ENCODE results near the gene ANKRD36. TPM values are rescaled to one million over a fixed set of nuclear protein-coding genes. Genes with fewer than 3 reads are reported as not detected.
A peak's percentile ranks its signal among the peaks of the same experiment; 100 is the strongest.
"Not testable (repeated sequence)": the region's sequence is repeated elsewhere in the genome, so short reads cannot be mapped to it uniquely, and the experiment has no call there.

The ANKRD36 gene
- total RNA-seq, result 25.9 and 28.8 TPM in 2 replicates

DNA sequence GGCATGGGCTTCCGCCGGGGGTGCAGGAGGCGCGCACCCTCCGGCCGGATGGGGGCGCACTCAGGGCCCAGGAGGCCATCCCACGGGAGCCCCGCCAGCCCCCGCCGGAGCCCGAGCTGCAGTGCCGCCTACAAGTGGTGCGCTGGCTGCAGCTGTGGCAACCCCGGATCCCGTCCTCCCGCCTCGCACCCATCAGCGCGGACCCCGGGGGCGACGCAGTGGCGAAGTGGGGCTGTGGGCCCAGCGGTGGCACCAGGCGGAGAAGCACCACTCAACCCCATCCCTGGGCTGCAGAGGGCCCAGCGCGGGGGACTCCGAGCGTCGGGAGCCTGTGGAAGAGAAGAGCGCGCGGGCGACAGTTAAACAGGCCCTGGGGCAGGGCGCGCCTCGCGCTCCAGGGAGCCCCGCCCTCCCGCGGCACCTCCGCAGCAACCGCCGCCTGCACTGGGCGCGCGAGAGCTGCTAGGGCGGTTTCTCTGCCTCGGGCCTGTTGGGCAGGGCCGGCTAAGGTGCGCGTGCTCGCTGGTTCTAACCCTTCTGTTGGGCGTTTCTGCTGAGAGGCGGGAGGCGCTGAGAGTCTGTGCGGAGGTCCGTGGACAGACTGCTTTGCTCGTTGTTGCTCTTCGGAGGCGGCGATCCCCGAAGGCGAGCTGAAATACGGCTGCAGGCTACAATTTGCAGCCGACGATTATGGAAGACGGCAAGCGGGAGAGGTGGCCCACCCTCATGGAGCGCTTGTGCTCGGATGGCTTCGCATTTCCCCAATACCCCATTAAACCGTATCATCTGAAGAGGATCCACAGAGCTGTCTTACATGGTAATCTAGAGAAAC, at the start of gene ANKRD36:
Gene ANKRD36 (plus strand): TSS at position 104 of the 832 bp plus-strand sequence. CDS start 587 bp downstream, at position 691.
- peak; percentile 18 to 73 for DNase-seq (ENCODE audit: low read depth in 2 of 2)

DNA sequence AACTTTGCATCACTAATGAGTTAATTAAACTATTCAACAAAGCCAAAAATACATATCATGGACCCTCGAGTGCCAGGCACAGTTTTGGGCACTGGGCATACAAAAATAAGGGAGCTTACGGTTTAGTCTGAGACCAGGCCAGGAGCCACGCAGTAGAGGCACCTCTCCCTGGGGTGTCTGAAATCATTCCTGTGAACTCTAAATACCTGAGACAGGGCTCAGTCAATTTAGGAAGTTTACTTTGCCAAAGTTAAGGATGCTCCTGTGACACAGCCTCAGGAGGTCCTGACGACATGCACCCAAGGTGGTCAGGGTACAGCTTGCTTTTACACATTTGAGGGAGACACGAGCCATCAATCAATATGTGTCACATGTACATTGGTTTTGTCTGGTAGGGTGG, 46.9 kb upstream of the ANKRD36 start:
- DNase-seq (ENCODE audit: low read depth in 2 of 2), result not testable (repeated sequence)

DNA sequence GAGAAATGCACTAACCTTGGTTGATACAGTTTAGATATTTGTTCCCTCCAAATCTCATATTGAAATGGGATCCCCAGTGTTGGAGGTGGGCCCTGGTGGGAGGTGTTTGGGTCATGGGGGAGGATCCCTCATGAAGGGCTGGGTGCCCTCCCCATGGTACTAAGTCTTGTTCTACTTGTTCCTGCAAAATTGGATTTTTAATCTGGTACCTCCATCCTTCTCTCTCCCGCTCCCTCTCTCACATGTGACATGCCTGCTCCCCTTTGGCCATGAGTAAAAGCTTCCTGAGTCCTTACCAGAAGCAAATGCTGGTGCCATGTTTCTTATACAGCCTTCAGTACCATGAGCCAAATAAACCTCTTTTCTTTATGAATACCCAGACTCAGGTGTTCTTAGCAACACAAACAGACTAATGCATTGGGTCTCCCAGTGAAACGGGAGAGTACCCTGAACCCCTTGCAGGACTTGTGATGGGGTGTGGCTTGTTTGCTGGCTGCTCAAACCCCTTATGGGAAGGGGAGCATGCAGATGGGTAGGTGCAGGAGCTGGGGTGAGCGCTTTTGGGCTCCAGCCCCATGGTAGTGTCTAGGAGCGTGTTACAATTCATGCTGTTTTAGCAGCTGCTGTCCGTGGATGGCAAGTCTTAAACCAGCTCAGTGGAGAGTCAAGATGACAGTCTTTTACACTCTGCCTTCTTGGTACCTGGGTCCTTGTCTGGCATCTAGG, 45.5 kb upstream of the ANKRD36 start:
- peak in 1 of 2 donors; percentile 2 for DNase-seq (ENCODE audit: low read depth in 2 of 2)

DNA sequence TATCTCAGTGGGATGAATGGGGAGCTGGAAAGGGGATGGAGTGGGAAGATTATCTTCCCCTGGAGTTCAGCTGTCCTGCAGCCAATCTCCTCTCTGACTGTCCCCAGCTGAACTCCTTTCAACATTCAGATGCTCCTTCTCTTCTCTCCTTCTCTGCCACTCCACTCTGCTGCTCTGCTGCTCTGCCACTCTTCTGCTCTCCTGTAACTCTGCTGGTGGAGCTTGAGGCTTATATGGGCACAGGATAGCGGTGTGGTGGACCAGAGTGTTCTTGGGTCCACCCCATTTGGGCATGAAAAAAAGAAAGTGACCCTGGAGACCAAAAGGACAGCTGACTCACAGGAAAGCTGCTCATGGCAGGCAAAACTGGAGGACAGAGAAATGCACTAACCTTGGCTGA, 44.9 kb upstream of the ANKRD36 start:
- DNase-seq (ENCODE audit: low read depth in 2 of 2), result peak in 1 of 2 donors; percentile 0

DNA sequence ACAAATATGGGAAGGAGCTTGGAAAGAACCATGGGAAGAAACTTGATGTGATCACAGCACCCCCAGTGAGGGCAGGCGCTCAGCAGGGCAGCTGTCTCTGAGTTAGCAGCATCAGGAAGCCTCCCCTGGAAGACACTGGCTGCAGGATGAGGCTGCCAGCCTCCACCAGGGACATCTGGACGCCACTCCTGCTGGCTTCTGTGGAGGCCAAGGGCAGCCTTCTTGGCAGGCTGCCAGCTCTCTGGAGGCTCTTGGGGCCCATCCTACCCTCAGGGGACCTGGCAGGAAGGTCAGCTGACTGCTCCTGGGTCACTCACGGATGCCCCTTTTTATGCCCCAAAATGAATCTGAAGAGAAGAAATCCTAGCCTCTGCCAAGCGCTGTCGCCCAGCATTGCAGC, 44.2 kb upstream of the ANKRD36 start:
- DNase-seq (ENCODE audit: low read depth in 2 of 2), result not testable (repeated sequence)

DNA sequence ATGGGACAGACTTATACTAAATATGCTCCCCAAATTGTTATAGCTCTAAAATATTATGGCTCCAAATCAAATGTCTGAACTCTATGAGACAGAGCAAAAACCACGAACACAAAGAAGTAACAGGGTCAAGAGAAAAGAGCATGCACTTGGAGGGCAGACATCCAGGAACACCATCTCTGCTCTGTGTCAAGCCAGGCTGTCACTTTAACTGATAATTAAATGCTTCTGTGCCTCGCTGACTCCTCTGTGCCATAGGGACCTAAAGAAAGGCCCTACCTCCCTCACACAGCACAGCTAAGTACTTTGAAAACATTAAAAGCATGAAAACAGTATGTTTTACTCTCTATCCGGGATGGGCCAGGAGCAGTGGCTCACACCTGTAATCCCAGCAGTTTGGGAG, 42.0 kb upstream of the ANKRD36 start:
- DNase-seq (ENCODE audit: low read depth in 2 of 2), result not testable (repeated sequence)

DNA sequence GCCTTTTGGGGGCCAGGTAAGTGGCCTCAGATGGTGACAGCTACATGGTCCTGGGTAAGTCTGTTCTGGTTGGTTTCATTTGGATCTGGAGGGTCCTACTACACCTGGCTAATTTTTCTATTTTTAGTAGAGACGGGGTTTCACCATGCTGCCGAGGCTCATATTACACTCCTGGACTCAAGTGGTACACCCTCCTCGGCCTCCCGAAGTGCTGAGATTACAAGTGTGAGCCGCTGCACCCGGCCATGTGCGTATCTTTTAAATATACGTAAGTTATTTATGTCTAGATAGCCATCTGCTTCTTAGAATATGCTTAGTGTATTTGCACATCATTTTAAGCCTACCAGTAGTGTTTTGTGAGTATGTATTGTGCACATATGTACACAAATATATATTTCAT, 35.7 kb upstream of the ANKRD36 start:
- not testable (repeated sequence) for DNase-seq (ENCODE audit: low read depth in 2 of 2)

DNA sequence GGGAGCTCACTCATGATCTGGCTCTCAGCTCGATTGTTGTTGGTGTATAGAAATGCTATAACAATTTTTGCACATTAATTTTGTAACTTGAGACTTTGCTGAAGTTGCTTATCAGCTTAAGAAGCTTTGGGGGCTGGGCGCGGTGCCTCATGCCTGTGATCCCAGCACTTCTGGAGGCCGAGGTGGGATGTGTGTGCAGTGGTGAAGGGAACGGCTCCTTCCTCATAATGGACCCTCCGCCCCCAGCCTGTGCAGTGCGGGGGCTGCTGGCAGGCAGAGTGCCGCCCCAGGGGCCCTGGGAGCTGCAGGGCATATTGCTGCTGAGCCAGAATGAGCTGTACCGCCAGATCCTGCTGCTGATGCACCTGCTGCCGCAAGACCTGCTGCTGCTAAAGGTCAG, 32.1 kb upstream of the ANKRD36 start:
- not testable (repeated sequence) for DNase-seq (ENCODE audit: low read depth in 2 of 2)

DNA sequence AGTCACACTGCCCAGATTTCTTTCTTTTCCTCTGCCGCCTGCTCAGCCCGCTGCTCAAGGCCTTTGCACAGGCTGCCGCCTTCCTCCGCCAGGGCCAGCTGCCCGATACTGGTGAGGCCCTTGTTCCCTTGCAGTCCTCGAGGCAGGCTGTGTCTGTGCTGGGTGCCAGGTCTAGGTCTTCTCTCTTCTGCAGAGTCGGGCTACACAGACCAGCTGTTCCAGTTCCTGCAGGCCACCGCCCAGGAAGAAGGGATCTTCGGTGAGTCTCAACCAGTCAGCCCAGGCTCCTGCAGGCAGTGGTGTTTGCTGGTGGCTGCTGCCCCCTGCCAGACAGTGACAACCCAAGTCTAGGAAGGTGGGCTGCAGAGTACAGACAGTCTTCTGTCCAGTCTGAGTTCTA, 30.7 kb upstream of the ANKRD36 start:
- not testable (repeated sequence) for DNase-seq (ENCODE audit: low read depth in 2 of 2)

DNA sequence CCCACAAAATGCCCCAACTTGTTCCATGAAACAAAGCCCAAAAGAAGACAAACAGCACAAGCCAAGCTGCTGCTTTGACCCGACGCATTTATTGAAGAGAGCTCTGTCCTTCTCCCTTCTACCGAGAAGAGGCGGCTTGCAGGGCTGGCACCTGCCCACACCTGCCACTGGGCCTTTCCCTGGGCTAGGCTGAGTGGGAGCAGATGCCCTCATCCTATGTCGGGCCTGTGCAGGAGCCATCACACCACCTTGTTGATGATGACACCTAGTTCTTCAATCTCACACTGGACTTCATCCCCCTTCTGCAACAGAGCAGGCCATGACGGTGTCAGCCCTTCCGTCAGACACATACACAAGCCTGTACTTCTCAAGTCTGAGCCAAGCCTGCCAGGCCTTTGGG, 29.4 kb upstream of the ANKRD36 start:
- DNase-seq (ENCODE audit: low read depth in 2 of 2), result not testable (repeated sequence)

DNA sequence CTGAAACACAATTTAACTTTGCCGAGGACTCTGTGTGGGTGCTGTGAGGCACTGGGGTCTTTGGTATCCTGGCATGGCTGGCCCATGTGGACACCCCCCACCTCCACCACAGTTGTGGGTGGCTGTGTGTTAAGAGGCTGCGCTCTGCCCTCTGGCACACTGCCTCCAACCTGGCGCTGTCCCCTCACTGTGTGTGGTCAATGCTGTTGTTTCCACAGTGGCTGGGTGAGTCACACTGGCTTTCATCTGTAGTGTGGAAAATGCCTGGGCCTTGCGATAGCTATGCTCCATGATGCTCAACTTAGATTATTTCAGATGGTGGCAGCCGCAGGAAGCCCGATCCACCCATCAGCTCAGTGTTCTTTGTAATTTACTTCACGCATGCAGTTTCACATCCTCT, 27.9 kb upstream of the ANKRD36 start:
- DNase-seq (ENCODE audit: low read depth in 2 of 2), result not testable (repeated sequence)

DNA sequence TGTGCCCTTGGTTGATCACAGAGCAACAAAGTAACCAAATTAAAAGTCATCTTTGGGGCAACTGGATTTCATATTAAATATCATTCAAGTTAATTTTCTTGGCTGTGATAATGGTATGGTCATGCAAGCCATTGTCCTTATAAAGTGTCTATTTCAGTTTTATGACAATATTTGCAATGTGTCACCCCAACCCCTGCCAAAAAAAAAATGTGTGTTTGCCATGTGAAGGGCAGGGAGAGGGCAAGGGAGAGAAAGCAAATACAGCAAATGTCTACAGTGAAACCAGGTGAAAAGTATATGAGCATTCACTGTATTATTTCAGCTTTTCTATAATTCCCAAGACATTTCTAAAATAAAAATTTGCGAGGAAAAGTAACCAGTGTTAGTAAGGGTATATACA, 24.2 kb upstream of the ANKRD36 start:
- not testable (repeated sequence) for DNase-seq (ENCODE audit: low read depth in 2 of 2)

DNA sequence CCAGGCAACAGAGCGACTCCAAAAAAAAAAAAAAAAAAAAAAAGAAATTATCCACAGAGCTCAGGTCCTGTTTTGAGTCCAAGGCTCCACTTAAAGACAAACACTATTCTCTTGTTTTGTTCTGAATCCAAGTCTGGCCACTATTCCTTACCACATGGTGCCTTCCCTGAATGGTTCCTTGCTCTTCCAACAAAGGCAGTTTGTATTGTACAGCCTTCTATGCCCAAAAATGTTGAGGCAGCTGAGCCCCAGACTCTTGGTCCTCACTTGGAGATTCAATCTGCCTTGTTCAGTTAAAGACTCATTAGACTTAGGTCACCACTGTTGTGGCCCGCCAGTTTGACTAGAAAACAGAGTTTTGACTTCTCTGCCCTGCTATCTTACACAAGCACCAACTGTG, 20.0 kb upstream of the ANKRD36 start:
- DNase-seq (ENCODE audit: low read depth in 2 of 2), result not testable (repeated sequence)

DNA sequence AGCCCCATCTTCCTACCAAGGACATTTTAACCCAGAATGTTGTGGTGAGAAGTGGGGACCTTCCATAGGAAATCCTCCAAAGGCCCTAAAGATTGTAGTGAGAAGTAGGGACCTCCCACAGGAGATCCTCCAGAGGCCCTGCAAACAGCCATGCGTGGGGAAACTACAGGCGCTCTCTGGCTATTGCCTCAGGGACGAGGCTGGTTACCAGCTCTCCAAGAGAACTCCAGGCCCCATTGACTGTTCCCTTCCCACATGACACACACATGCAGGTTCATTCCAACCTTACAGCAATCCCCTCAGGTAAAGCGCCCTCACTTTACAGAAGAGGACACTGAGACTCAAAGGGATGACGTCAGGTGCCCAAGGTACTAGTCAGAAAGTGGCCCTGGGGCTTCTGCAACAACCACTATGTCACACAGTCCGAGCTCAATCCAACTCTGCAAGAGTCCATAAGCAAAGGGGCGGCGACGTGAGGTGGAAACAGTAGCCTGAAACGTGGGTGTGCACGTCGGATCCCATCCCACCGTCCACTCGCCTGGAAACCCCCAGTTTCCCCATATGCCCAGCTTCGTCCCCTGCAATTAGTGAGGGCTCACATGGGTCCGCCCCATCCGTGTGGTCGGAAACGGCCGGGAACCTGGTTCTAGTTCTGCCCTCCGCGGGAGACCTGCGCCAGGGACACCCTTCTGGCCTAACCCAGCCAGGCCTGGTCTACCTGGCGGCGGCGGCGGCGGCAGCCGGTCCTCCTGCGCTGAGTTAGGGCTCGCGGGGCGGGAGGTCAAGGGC, 18.8 kb upstream of the ANKRD36 start:
- DNase-seq (ENCODE audit: low read depth in 2 of 2), result not testable (repeated sequence)

DNA sequence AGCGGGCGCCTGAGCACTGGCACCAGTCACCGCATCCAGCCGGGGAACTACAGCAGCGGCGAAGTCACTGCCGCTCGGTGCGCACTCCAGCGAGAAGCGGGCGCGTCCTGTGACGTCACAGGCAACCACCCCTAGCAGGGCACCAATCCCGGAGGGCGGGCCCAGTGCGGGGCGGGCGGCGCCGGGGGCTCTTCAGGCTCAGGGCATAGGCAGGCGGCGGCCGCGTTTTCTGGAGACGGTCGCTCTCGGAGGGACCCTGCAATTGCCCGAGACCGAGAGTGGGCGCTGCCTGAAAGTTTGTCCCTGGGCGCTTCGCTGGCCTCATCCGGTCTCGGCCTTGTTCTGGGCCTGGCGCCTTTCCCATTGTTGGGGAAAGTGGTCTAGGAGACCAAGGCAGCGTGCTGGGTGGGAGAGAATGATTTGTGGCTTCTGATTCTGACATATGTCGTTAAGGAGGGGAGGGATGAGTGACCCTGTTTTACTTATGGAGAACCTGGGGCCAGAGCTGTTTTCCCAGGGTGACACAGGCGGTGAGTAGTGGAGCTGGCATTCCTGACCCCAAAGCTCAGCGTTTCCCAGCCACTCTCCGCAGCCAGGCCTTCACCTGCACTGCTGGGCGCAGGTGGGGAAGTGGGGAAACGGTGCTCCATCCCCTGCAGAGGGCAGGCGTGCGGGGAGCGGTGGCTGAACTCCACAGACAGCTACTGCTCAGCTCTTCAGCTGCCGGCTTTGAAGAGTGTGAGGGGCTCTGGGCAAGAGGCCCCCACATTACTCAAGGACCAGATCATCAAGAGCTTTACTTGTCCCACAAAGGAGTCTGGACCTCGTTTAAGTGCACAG, 18.0 kb upstream of the ANKRD36 start, which contains the start of gene FAHD2B:
Gene FAHD2B (minus strand): TSS at position 111 of the 840 bp plus-strand sequence. CDS start 3,176 bp downstream, outside the sequence.
- DNase-seq (ENCODE audit: low read depth in 2 of 2), result peak; percentile 41 to 79

DNA sequence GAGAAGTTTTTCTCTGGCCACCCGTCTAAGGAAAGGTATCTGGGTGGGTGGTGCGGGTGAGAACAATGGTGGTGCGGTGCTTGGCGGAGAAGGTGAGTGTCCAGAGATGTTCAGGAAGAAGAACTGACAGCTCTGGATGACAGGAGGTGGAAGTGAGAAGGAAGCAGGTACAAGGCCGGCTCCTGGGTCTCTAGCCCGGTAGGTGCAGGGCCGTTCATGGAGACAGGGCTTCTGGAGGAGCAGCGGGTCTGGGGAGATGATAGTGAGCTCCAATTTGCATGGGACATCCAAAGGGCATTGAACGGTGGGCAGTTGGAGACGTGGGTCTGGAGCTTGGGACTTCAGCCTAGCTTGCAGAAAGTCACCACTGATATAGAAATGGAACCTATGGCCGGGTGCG, 17.3 kb upstream of the ANKRD36 start:
- no peak for DNase-seq (ENCODE audit: low read depth in 2 of 2)

DNA sequence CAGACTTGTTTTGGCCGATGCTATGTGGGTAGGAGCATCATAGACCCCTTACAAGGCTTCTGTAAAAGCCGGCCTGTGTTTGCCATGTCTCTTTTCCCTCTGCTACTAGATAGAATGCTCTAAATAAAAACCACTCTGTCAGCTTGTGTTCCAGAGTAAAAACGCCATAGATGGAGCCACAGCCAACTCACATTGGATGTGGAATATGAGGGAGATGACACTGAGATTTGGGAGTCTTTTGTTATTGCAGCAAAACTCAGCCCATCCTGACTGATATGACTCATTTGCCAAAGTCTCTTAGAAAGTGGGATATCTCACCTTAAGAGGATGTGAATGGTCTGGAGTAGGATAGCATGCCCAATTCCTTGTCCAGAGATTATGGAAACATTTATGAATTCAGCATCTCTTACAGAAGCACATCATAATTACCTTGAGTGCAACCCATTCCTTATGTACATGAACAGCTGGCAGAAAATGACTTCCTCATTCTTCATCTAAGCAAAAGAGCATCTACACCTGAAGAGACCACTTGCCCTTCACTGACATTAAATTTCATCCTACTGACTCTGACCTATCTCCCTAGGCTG, 14.1 kb upstream of the ANKRD36 start:
- not testable (repeated sequence) for DNase-seq (ENCODE audit: low read depth in 2 of 2)

DNA sequence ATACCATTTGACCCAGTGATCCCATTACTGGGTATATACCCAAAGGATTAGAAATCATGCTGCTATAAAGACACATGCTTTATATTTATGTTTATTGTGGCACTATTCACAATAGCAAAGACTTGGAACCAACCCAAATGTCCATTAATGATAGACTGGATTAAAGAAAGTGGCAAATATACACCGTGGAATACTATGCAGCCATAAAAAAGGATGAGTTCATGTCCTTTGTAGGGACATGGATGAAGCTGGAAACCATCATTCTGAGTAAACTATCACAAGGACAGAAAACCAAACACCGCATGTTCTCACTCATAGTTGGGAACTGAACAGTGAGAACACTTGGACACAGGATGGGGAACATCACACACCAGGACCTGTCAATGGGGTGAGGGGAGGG, 6.1 kb upstream of the ANKRD36 start:
- not testable (repeated sequence) for DNase-seq (ENCODE audit: low read depth in 2 of 2)

DNA sequence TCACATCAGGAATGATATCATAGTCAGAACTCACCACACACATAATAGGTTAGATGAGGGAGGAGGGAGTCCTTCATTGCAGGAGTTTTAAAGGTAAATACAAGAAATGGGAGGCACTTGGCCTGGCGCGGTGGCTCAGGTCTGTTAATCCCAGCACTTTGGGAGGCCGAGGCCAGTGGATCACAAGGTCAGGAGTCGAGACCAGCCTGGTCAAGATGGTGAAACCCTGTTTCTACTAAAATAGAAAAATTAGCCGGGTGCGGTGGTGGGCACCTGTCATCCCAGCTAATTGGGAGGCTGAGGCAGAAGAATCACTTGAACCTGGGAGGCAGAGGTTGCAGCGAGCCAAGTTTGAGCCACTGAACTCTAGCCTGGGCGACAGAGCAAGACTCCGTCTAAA, 1.7 kb upstream of the ANKRD36 start:
- not testable (repeated sequence) for DNase-seq (ENCODE audit: low read depth in 2 of 2)

DNA sequence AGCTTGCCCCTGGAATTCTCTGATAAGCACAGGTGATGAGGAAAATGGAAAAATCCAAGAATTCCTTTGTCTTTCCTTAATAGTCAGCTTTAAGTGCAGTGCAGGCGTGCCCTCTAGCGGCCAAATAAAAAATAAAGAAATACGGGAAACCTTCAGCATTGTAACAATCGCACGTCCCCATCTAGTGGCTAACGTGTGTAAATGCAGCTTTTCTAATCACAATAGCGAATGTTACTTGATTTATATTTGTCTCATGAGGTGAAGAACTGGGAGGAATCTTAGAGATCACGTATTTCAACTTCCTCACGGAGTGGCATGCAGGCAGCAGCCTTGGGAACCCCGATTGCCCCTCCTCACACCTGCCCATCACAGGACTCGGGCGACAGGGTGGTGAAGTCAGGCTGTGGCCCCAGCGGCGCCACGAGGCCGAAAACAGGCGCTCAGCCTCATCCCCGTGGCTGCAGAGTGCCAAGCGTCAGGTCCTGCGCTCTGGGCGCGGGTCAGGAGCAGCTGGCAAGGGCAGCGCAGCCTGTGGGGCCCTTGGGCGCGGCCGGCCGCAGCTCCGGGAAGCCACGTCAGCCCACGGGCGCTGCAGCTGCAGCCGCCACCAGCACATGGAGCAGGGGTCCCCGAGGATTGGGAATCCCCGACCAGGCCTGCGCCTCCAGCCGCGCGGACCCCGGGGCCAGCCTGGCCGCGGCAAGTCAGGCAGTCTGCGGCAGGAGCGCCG, 468 bp upstream of the ANKRD36 start:
- DNase-seq (ENCODE audit: low read depth in 2 of 2), result peak in 1 of 2 donors; percentile 41

Measured in dermis microvascular lymphatic vessel endothelial cell (primary cell).